ENCODE measurements around the gene WDR37.

WDR37 gene

GRCh38 chr10:1120801-1121211 is 64.6 kb downstream of the WDR37 start:
- no peak overlapping the region for H3K4me3 ChIP-seq (ENCODE audit: low read depth in 1 of 2, low read length in 2 of 2)
- H3K27ac ChIP-seq (ENCODE audit: low read depth, low read length) = no peak overlapping the region
- H3K36me3 ChIP-seq (ENCODE audit: control insufficient read depth in 1 of 2, insufficient read depth in 2 of 2, low read length in 2 of 2) = peaks cover 39 to 94% of the 10 kb centered on the region in 2 donors
- no peaks in the 10 kb centered on the region for H3K27me3 ChIP-seq (ENCODE audit: control insufficient read depth in 1 of 2, insufficient read depth in 2 of 2, low read length in 2 of 2)
- H3K9ac ChIP-seq (ENCODE audit: low read depth in 1 of 2, low read length in 2 of 2) = no peak overlapping the region
- peaks cover 5 to 9% of the 10 kb centered on the region in 2 donors for H3K4me1 ChIP-seq (ENCODE audit: control insufficient read depth in 1 of 2, insufficient read depth in 2 of 2, low read length in 2 of 2)
- H3K9me3 ChIP-seq (ENCODE audit: control insufficient read depth in 1 of 2, low read length in 2 of 2) = no peaks in the 10 kb centered on the region

GRCh38 chr10:1121271-1121970 is 65.2 kb downstream of the WDR37 start:
- Histone ChIP-seq H3K9me3 (ENCODE audit: control insufficient read depth in 1 of 2, low read length in 2 of 2) (no peaks in the 10 kb centered on the region), H3K4me1 (ENCODE audit: control insufficient read depth in 1 of 2, insufficient read depth in 2 of 2, low read length in 2 of 2) (peaks cover 5 to 9% of the 10 kb centered on the region in 2 donors), H3K4me3 (ENCODE audit: low read depth in 1 of 2, low read length in 2 of 2) (no peak overlapping the region), H3K27ac (ENCODE audit: low read depth, low read length) (no peak overlapping the region), H3K36me3 (ENCODE audit: control insufficient read depth in 1 of 2, insufficient read depth in 2 of 2, low read length in 2 of 2) (peaks cover 39 to 89% of the 10 kb centered on the region in 2 donors), H3K27me3 (ENCODE audit: control insufficient read depth in 1 of 2, insufficient read depth in 2 of 2, low read length in 2 of 2) (no peaks in the 10 kb centered on the region), H3K9ac (ENCODE audit: low read depth in 1 of 2, low read length in 2 of 2) (no peak overlapping the region)

- Histone ChIP-seq H3K27me3 (ENCODE audit: control insufficient read depth in 1 of 2, insufficient read depth in 2 of 2, low read length in 2 of 2) (no peaks in the 10 kb centered on the region), H3K36me3 (ENCODE audit: control insufficient read depth in 1 of 2, insufficient read depth in 2 of 2, low read length in 2 of 2) (peaks cover 46 to 86% of the 10 kb centered on the region in 2 donors), H3K4me1 (ENCODE audit: control insufficient read depth in 1 of 2, insufficient read depth in 2 of 2, low read length in 2 of 2) (peaks cover 5 to 9% of the 10 kb centered on the region in 2 donors), H3K27ac (ENCODE audit: low read depth, low read length) (no peak overlapping the region), H3K4me3 (ENCODE audit: low read depth in 1 of 2, low read length in 2 of 2) (no peak overlapping the region), H3K9me3 (ENCODE audit: control insufficient read depth in 1 of 2, low read length in 2 of 2) (no peaks in the 10 kb centered on the region), H3K9ac (ENCODE audit: low read depth in 1 of 2, low read length in 2 of 2) (no peak overlapping the region)
Measured at GRCh38 chr10:1122349-1122748, 66.2 kb downstream of the WDR37 start.

GRCh38 chr10:1123198-1123597 is 67.0 kb downstream of the WDR37 start:
- Histone ChIP-seq H3K9me3 (ENCODE audit: control insufficient read depth in 1 of 2, low read length in 2 of 2) (no peaks in the 10 kb centered on the region), H3K27ac (ENCODE audit: low read depth, low read length) (no peak overlapping the region), H3K4me1 (ENCODE audit: control insufficient read depth in 1 of 2, insufficient read depth in 2 of 2, low read length in 2 of 2) (peaks cover 5 to 9% of the 10 kb centered on the region in 2 donors), H3K27me3 (ENCODE audit: control insufficient read depth in 1 of 2, insufficient read depth in 2 of 2, low read length in 2 of 2) (no peaks in the 10 kb centered on the region), H3K36me3 (ENCODE audit: control insufficient read depth in 1 of 2, insufficient read depth in 2 of 2, low read length in 2 of 2) (peaks cover 46 to 84% of the 10 kb centered on the region in 2 donors), H3K9ac (ENCODE audit: low read depth in 1 of 2, low read length in 2 of 2) (no peak overlapping the region), H3K4me3 (ENCODE audit: low read depth in 1 of 2, low read length in 2 of 2) (no peak overlapping the region)

- Histone ChIP-seq H3K9me3 (ENCODE audit: control insufficient read depth in 1 of 2, low read length in 2 of 2) (no peaks in the 10 kb centered on the region), H3K27me3 (ENCODE audit: control insufficient read depth in 1 of 2, insufficient read depth in 2 of 2, low read length in 2 of 2) (no peaks in the 10 kb centered on the region), H3K4me3 (ENCODE audit: low read depth in 1 of 2, low read length in 2 of 2) (no peak overlapping the region), H3K27ac (ENCODE audit: low read depth, low read length) (no peak overlapping the region), H3K4me1 (ENCODE audit: control insufficient read depth in 1 of 2, insufficient read depth in 2 of 2, low read length in 2 of 2) (peaks cover 5 to 9% of the 10 kb centered on the region in 2 donors), H3K9ac (ENCODE audit: low read depth in 1 of 2, low read length in 2 of 2) (no peak overlapping the region), H3K36me3 (ENCODE audit: control insufficient read depth in 1 of 2, insufficient read depth in 2 of 2, low read length in 2 of 2) (peaks cover 43 to 81% of the 10 kb centered on the region in 2 donors)
Measured at GRCh38 chr10:1123972-1124371, 67.8 kb downstream of the WDR37 start.

GRCh38 chr10:1124796-1125195 is 68.6 kb downstream of the WDR37 start:
- no peaks in the 10 kb centered on the region for H3K9me3 ChIP-seq (ENCODE audit: control insufficient read depth in 1 of 2, low read length in 2 of 2)
- no peak overlapping the region for H3K9ac ChIP-seq (ENCODE audit: low read depth in 1 of 2, low read length in 2 of 2)
- peaks cover 46 to 82% of the 10 kb centered on the region in 2 donors for H3K36me3 ChIP-seq (ENCODE audit: control insufficient read depth in 1 of 2, insufficient read depth in 2 of 2, low read length in 2 of 2)
- H3K27ac ChIP-seq (ENCODE audit: low read depth, low read length) = no peak overlapping the region
- no peak overlapping the region for H3K4me3 ChIP-seq (ENCODE audit: low read depth in 1 of 2, low read length in 2 of 2)
- peaks cover 4 to 9% of the 10 kb centered on the region in 2 donors for H3K4me1 ChIP-seq (ENCODE audit: control insufficient read depth in 1 of 2, insufficient read depth in 2 of 2, low read length in 2 of 2)
- H3K27me3 ChIP-seq (ENCODE audit: control insufficient read depth in 1 of 2, insufficient read depth in 2 of 2, low read length in 2 of 2) = no peaks in the 10 kb centered on the region

- no peaks in the 10 kb centered on the region for H3K27me3 ChIP-seq (ENCODE audit: control insufficient read depth in 1 of 2, insufficient read depth in 2 of 2, low read length in 2 of 2)
- H3K27ac ChIP-seq (ENCODE audit: low read depth, low read length) = no peak overlapping the region
- H3K36me3 ChIP-seq (ENCODE audit: control insufficient read depth in 1 of 2, insufficient read depth in 2 of 2, low read length in 2 of 2) = peaks cover 59 to 82% of the 10 kb centered on the region in 2 donors
- no peaks in the 10 kb centered on the region for H3K9me3 ChIP-seq (ENCODE audit: control insufficient read depth in 1 of 2, low read length in 2 of 2)
- H3K9ac ChIP-seq (ENCODE audit: low read depth in 1 of 2, low read length in 2 of 2) = no peak overlapping the region
- no peak overlapping the region for H3K4me3 ChIP-seq (ENCODE audit: low read depth in 1 of 2, low read length in 2 of 2)
- no peaks in the 10 kb centered on the region for H3K4me1 ChIP-seq (ENCODE audit: control insufficient read depth in 1 of 2, insufficient read depth in 2 of 2, low read length in 2 of 2)
Measured at GRCh38 chr10:1126461-1126860, 70.3 kb downstream of the WDR37 start.

- H3K4me1 ChIP-seq (ENCODE audit: control insufficient read depth in 1 of 2, insufficient read depth in 2 of 2, low read length in 2 of 2) = no peaks in the 10 kb centered on the region
- no peak overlapping the region for H3K4me3 ChIP-seq (ENCODE audit: low read depth in 1 of 2, low read length in 2 of 2)
- no peaks in the 10 kb centered on the region for H3K27me3 ChIP-seq (ENCODE audit: control insufficient read depth in 1 of 2, insufficient read depth in 2 of 2, low read length in 2 of 2)
- H3K9me3 ChIP-seq (ENCODE audit: control insufficient read depth in 1 of 2, low read length in 2 of 2) = no peaks in the 10 kb centered on the region
- peaks cover 48 to 76% of the 10 kb centered on the region in 2 donors for H3K36me3 ChIP-seq (ENCODE audit: control insufficient read depth in 1 of 2, insufficient read depth in 2 of 2, low read length in 2 of 2)
- no peak overlapping the region for H3K27ac ChIP-seq (ENCODE audit: low read depth, low read length)
- no peak overlapping the region for H3K9ac ChIP-seq (ENCODE audit: low read depth in 1 of 2, low read length in 2 of 2)
Measured at GRCh38 chr10:1127629-1128028, 71.4 kb downstream of the WDR37 start.

GRCh38 chr10:1128115-1128514 is 71.9 kb downstream of the WDR37 start:
- Histone ChIP-seq H3K9ac (ENCODE audit: low read depth in 1 of 2, low read length in 2 of 2) (no peak overlapping the region), H3K36me3 (ENCODE audit: control insufficient read depth in 1 of 2, insufficient read depth in 2 of 2, low read length in 2 of 2) (peaks cover 48 to 73% of the 10 kb centered on the region in 2 donors)

GRCh38 chr10:1128649-1129048 is 72.5 kb downstream of the WDR37 start:
- no peak overlapping the region for H3K27ac ChIP-seq (ENCODE audit: low read depth, low read length)
- no peaks in the 10 kb centered on the region for H3K27me3 ChIP-seq (ENCODE audit: control insufficient read depth in 1 of 2, insufficient read depth in 2 of 2, low read length in 2 of 2)
- no peak overlapping the region for H3K4me3 ChIP-seq (ENCODE audit: low read depth in 1 of 2, low read length in 2 of 2)
- no peak overlapping the region for H3K9ac ChIP-seq (ENCODE audit: low read depth in 1 of 2, low read length in 2 of 2)
- H3K36me3 ChIP-seq (ENCODE audit: control insufficient read depth in 1 of 2, insufficient read depth in 2 of 2, low read length in 2 of 2) = peaks cover 44 to 68% of the 10 kb centered on the region in 2 donors
- no peaks in the 10 kb centered on the region for H3K9me3 ChIP-seq (ENCODE audit: control insufficient read depth in 1 of 2, low read length in 2 of 2)
- no peaks in the 10 kb centered on the region for H3K4me1 ChIP-seq (ENCODE audit: control insufficient read depth in 1 of 2, insufficient read depth in 2 of 2, low read length in 2 of 2)

More at GRCh38 chr10:1128115-1128514, 71.9 kb downstream of the WDR37 start:
- H3K27me3 ChIP-seq (ENCODE audit: control insufficient read depth in 1 of 2, insufficient read depth in 2 of 2, low read length in 2 of 2) = no peaks in the 10 kb centered on the region
- no peak overlapping the region for H3K27ac ChIP-seq (ENCODE audit: low read depth, low read length)
- H3K4me3 ChIP-seq (ENCODE audit: low read depth in 1 of 2, low read length in 2 of 2) = no peak overlapping the region
- H3K4me1 ChIP-seq (ENCODE audit: control insufficient read depth in 1 of 2, insufficient read depth in 2 of 2, low read length in 2 of 2) = no peaks in the 10 kb centered on the region
- no peaks in the 10 kb centered on the region for H3K9me3 ChIP-seq (ENCODE audit: control insufficient read depth in 1 of 2, low read length in 2 of 2)

All from duodenal mucosa (tissue), 2 donors.